Gastroesophageal sphincter (tissue), 4 donors: ENCODE measurements around the gene SETD4. TPM values are rescaled to one million over a fixed set of nuclear protein-coding genes. Genes with fewer than 3 reads are reported as not detected.
"Not testable (repeated sequence)": the region's sequence is repeated elsewhere in the genome, so short reads cannot be mapped to it uniquely, and the experiment has no call there.

Source experiments
- ATAC-seq: fragments of 150-250 bp; one replicate; pipeline ENCODE4 v1.9.1; 2016; ENCODE audit warnings: mild to moderate bottlenecking, moderate library complexity
- H3K27ac ChIP-seq, 4 donors: fragments of 200-600 bp; sonication (generic) in 3 of 4; 1 replicate in 3 of 4; 2 replicates in 1 of 4; pipeline ENCODE4 v1.5.1; 2016 to 2019
- H3K27me3 ChIP-seq: fragments of 200-600 bp; sonication (generic); one replicate; pipeline ENCODE4 v1.5.1; 2019
- H3K36me3 ChIP-seq, 2 donors: fragments of 200-600 bp; sonication (generic); one replicate each; pipeline ENCODE4 v1.5.1; 2019; ENCODE audit warnings: control low read depth in 1 of 2
- H3K4me1 ChIP-seq, 3 donors: fragments of 200-600 bp; sonication (generic); 1 replicate in 2 of 3; 2 replicates in 1 of 3; pipeline ENCODE4 v1.5.1; 2016 to 2019; ENCODE audit warnings: control low read depth in 2 of 3
- H3K4me3 ChIP-seq, 2 donors: fragments of 200-600 bp; sonication (generic); one replicate each; pipeline ENCODE4 v1.5.1; 2019; ENCODE audit warnings: mild to moderate bottlenecking in 1 of 2, moderate library complexity in 1 of 2
- H3K9me3 ChIP-seq, 3 donors: fragments of 200-600 bp; sonication (generic); one replicate each; pipeline ENCODE4 v1.5.1; 2017 to 2019; ENCODE audit warnings: control low read depth in 2 of 3
- CTCF ChIP-seq, 4 experiments: fragments of 200-600 bp in 2 of 4; fragments of 450-650 bp in 2 of 4; sonication (generic) in 1 of 4; IDR thresholded peaks; one replicate each; pipeline ENCODE4 v1.5.1; 2017 to 2019; ENCODE audit warnings: antibody characterized with exemption in 4 of 4, mild to moderate bottlenecking in 2 of 4, moderate library complexity in 2 of 4
- EP300 ChIP-seq: sonication (generic); formaldehyde crosslinking; IDR thresholded peaks from one replicate; pipeline ENCODE4 v1.6.1; 2017; ENCODE audit warnings: antibody characterized with exemption, mild to moderate bottlenecking
- POLR2A ChIP-seq, 2 donors: fragments of 450-650 bp; IDR thresholded peaks; one replicate each; pipeline ENCODE4 v1.6.1; 2017; ENCODE audit warnings: antibody characterized with exemption in 2 of 2, mild to moderate bottlenecking in 2 of 2, moderate library complexity in 1 of 2
- POLR2AphosphoS5 ChIP-seq: sonication (generic); formaldehyde crosslinking; IDR thresholded peaks from one replicate; pipeline ENCODE4 v1.6.1; 2017; ENCODE audit warnings: antibody characterized with exemption
- WGBS, 2 donors: methylation state at CpG; one replicate each; pipeline ENCODE4 v1.1.5; 2018; ENCODE audit warnings: low coverage in 1 of 2; 5-methylcytosine and 5-hydroxymethylcytosine counted together
- total RNA-seq, 4 donors: library from RNA; depleted of rRNA; stranded (reverse); fragments of >200 nt; gene quantifications; one replicate each; pipeline ENCODE4 v1.1.0, GENCODE V29; 2016

The SETD4 gene
- total RNA-seq, 4 donors from 2014 or later: 11.2 to 34.2 (median 15.2) TPM

GRCh38 chr21:36103434-36103833 lies 43.1 kb upstream of the SETD4 start:
- TF ChIP-seq POLR2AphosphoS5: no peak
- no peak for TF ChIP-seq EP300
- no peak for TF ChIP-seq POLR2A (IDR thresholded peaks at IDR 0.05)
- TF ChIP-seq CTCF (IDR thresholded peaks at IDR 0.05): no peak
- Histone ChIP-seq H3K4me3 (no peak overlapping the region), H3K9me3 (no peaks in the 10 kb centered on the region), H3K27ac (no peak overlapping the region), H3K36me3 (no peaks in the 10 kb centered on the region), H3K27me3 (peaks cover 33% of the 10 kb centered on the region), H3K4me1 (peaks cover 0 to 11% (median 0%) of the 10 kb centered on the region in 3 donors)
- no peak for ATAC-seq

GRCh38 chr21:36100971-36101641 lies 40.8 kb upstream of the SETD4 start:
- Histone ChIP-seq H3K27ac (no peak overlapping the region), H3K4me3 (no peak overlapping the region), H3K4me1 (peaks cover 0 to 11% (median 0%) of the 10 kb centered on the region in 3 donors), H3K36me3 (no peaks in the 10 kb centered on the region), H3K27me3 (peaks cover 36% of the 10 kb centered on the region), H3K9me3 (no peaks in the 10 kb centered on the region)
- no peak for ATAC-seq
- WGBS, 2 donors: 69 to 84% methylated on average over 5 to 6 of the region's 6 CpGs
- TF ChIP-seq POLR2A (IDR thresholded peaks at IDR 0.05) (no peak), POLR2AphosphoS5 (no peak), CTCF (IDR thresholded peaks at IDR 0.05) (no peak), EP300 (no peak)

GRCh38 chr21:36099695-36100211 lies 39.4 kb upstream of the SETD4 start:
- peaks cover 29% of the 10 kb centered on the region for H3K27me3 ChIP-seq
- not testable (repeated sequence) for H3K36me3 ChIP-seq, H3K9me3 ChIP-seq, H3K4me3 ChIP-seq, H3K4me1 ChIP-seq, ATAC-seq, H3K27ac ChIP-seq
- WGBS, 2 donors: 44 to 55% methylated on average over 4 to 13 of the region's 13 CpGs

GRCh38 chr21:36099000-36099399 lies 38.7 kb upstream of the SETD4 start:
- Histone ChIP-seq H3K4me3 (no peak overlapping the region), H3K36me3 (no peaks in the 10 kb centered on the region), H3K27ac (no peak overlapping the region), H3K4me1 (no peaks in the 10 kb centered on the region), H3K9me3 (no peaks in the 10 kb centered on the region), H3K27me3 (peaks cover 28% of the 10 kb centered on the region)
- 91 to 97% methylated on average over 3 of the region's 3 CpGs for WGBS, 2 donors
- ATAC-seq: no peak
- TF ChIP-seq EP300: no peak
- no peak for TF ChIP-seq POLR2A (IDR thresholded peaks at IDR 0.05)
- no peak for TF ChIP-seq CTCF (IDR thresholded peaks at IDR 0.05)
- no peak for TF ChIP-seq POLR2AphosphoS5

GRCh38 chr21:36098182-36098532 lies 37.8 kb upstream of the SETD4 start:
- no peaks in the 10 kb centered on the region for H3K36me3 ChIP-seq
- no peaks in the 10 kb centered on the region for H3K4me1 ChIP-seq
- H3K27me3 ChIP-seq: peaks cover 23% of the 10 kb centered on the region
- TF ChIP-seq POLR2A (IDR thresholded peaks at IDR 0.05): no peak
- no peak for TF ChIP-seq CTCF (IDR thresholded peaks at IDR 0.05)
- TF ChIP-seq POLR2AphosphoS5: no peak
- no peak for TF ChIP-seq EP300
- ATAC-seq: no peak
- WGBS, 2 donors: 57 to 60% methylated on average over 2 of the region's 2 CpGs
- no peaks in the 10 kb centered on the region for H3K9me3 ChIP-seq
- no peak overlapping the region for H3K4me3 ChIP-seq
- H3K27ac ChIP-seq: no peak overlapping the region
